IMR-90 (cell line): ENCODE measurements around the gene ZBTB46. TPM values are rescaled to one million over a fixed set of nuclear protein-coding genes. Genes with fewer than 3 reads are reported as not detected.

Experiments
- ATAC-seq: fragments of 200-7000 bp; cut with Tn5 transposase; 2 replicates; pipeline ENCODE4 v1.9.1; 2020; ENCODE audit warnings: low read depth, mild to moderate bottlenecking, moderate library complexity
- BruUV-seq: library from RNA; stranded (reverse); fragments of 400-500 nt; replicated peaks from 2 replicates; lab custom pipeline; 2021; lab: Mats Ljungman, UMichigan
- CTCF ChIA-PET: fragments of 300-600 bp; formaldehyde crosslinking; extraction: SDS; loops from one replicate; lab custom pipeline; 2021; ENCODE audit warnings: antibody characterized with exemption; lab: Yijun Ruan, JAX
- POLR2A ChIA-PET: fragments of 300-600 bp; sonication (Branson Sonifier 250); formaldehyde crosslinking; loops from one replicate; lab custom pipeline; 2022; ENCODE audit warnings: antibody characterized with exemption; ENCODE audit not compliant: unreplicated experiment; lab: Charles Lee
- DNase-seq: peaks from one replicate; pipeline ENCODE4 v3.0.0; 2013
- H2AFZ ChIP-seq: replicated peaks from 2 replicates; pipeline ENCODE3; 2013; ENCODE audit warnings: low read length, mild to moderate bottlenecking; ENCODE audit not compliant: poor library complexity
- H2AK5ac ChIP-seq: 2 replicates; pipeline ENCODE4 v1.6.1; 2013; ENCODE audit warnings: low read depth, low read length, inconsistent platforms
- H2AK9ac ChIP-seq: replicated peaks from 2 replicates; pipeline ENCODE3; 2013; ENCODE audit warnings: mild to moderate bottlenecking, low read depth, low read length, moderate library complexity; ENCODE audit not compliant: poor library complexity
- H2BK120ac ChIP-seq: 2 replicates; pipeline ENCODE4 v1.6.1; 2013; ENCODE audit warnings: low read depth, low read length, inconsistent platforms
- H2BK15ac ChIP-seq: 3 replicates; pipeline ENCODE4 v1.6.1; 2013; ENCODE audit warnings: low read depth, low read length, inconsistent platforms
- H2BK20ac ChIP-seq: 2 replicates; pipeline ENCODE4 v1.6.1; 2013; ENCODE audit warnings: low read depth, mild to moderate bottlenecking, inconsistent platforms, low read length, moderate library complexity
- H2BK5ac ChIP-seq: 2 replicates; pipeline ENCODE4 v1.6.1; 2013; ENCODE audit warnings: mild to moderate bottlenecking, low read depth, low read length, inconsistent platforms; ENCODE audit not compliant: poor library complexity, severe bottlenecking
- H3K14ac ChIP-seq: replicated peaks from 2 replicates; pipeline ENCODE4 v1.6.1; 2013; ENCODE audit warnings: low read depth, low read length, inconsistent platforms
- H3K18ac ChIP-seq: 2 replicates; pipeline ENCODE4 v1.6.1; 2013; ENCODE audit warnings: low read depth, low read length, control low read depth
- H3K23ac ChIP-seq: 2 replicates; pipeline ENCODE4 v1.6.1; 2013; ENCODE audit warnings: low read depth, low read length, inconsistent platforms
- H3K27ac ChIP-seq: 2 replicates; pipeline ENCODE4 v1.5.1; 2013; ENCODE audit warnings: mild to moderate bottlenecking, control low read depth, low read length; ENCODE audit not compliant: insufficient read depth
- H3K27me3 ChIP-seq: 2 replicates; pipeline ENCODE4 v1.6.1; 2013; ENCODE audit warnings: low read length; ENCODE audit not compliant: control insufficient read depth, insufficient read depth
- H3K36me3 ChIP-seq: 2 replicates; pipeline ENCODE4 v1.6.1; 2013; ENCODE audit warnings: low read length, mixed read lengths; ENCODE audit not compliant: control insufficient read depth, insufficient read depth
- H3K4ac ChIP-seq: 2 replicates; pipeline ENCODE4 v1.6.1; 2013; ENCODE audit warnings: low read depth, low read length, inconsistent platforms
- H3K4me1 ChIP-seq: 2 replicates; pipeline ENCODE4 v1.6.1; 2013; ENCODE audit warnings: low read length, mixed read lengths; ENCODE audit not compliant: control insufficient read depth, insufficient read depth
- H3K4me2 ChIP-seq: 2 replicates; pipeline ENCODE4 v1.6.1; 2013; ENCODE audit warnings: low read depth, mild to moderate bottlenecking, control low read depth, low read length, moderate library complexity
- H3K4me3 ChIP-seq: 2 replicates; pipeline ENCODE4 v1.5.1; 2013; ENCODE audit warnings: low read depth, mild to moderate bottlenecking, control low read depth, low read length, moderate library complexity; ENCODE audit not compliant: insufficient read depth
- H3K56ac ChIP-seq: 2 replicates; pipeline ENCODE4 v1.6.1; 2013; ENCODE audit warnings: low read length, inconsistent platforms; ENCODE audit not compliant: insufficient read depth; ENCODE audit errors: extremely low read depth
- H3K79me1 ChIP-seq, 2 experiments: 2 replicates each; pipeline ENCODE4 v1.6.1; 2013; ENCODE audit warnings: low read length in 2 of 2, inconsistent platforms in 1 of 2, low read depth in 1 of 2
- H3K9ac ChIP-seq: 2 replicates; pipeline ENCODE4 v1.6.1; 2013; ENCODE audit warnings: low read depth, low read length, control low read depth
- H3K9me1 ChIP-seq: 2 replicates; pipeline ENCODE4 v1.6.1; 2013; ENCODE audit warnings: low read length, inconsistent platforms; ENCODE audit not compliant: insufficient read depth
- H3K9me3 ChIP-seq: 2 replicates; pipeline ENCODE4 v1.6.1; 2013; ENCODE audit warnings: low read length; ENCODE audit not compliant: control insufficient read depth, insufficient read depth
- H4K20me1 ChIP-seq: 2 replicates; pipeline ENCODE4 v1.6.1; 2013; ENCODE audit warnings: low read length, inconsistent platforms; ENCODE audit not compliant: insufficient read depth
- H4K5ac ChIP-seq: 2 replicates; pipeline ENCODE4 v1.6.1; 2013; ENCODE audit warnings: mild to moderate bottlenecking, low read depth, low read length, control low read depth
- H4K8ac ChIP-seq, 2 experiments: 2 replicates each; pipeline ENCODE4 v1.6.1; 2013; ENCODE audit warnings: low read depth in 2 of 2, low read length in 2 of 2, control low read depth in 1 of 2, inconsistent platforms in 1 of 2
- H4K91ac ChIP-seq: 2 replicates; pipeline ENCODE4 v1.6.1; 2013; ENCODE audit warnings: low read depth, low read length, inconsistent platforms; ENCODE audit not compliant: insufficient read depth
- BHLHE40 ChIP-seq: fragments of 150-350 bp; IDR thresholded peaks from 2 replicates; pipeline ENCODE4 v1.6.1; 2016; ENCODE audit warnings: mild to moderate bottlenecking, low read depth, low read length
- CHD1 ChIP-seq: IDR thresholded peaks from 2 replicates; pipeline ENCODE4 v1.6.1; 2012; ENCODE audit warnings: low read depth, low read length, improper control_type of control experiment
- MAFK ChIP-seq: IDR thresholded peaks from 2 replicates; pipeline ENCODE4 v1.6.1; 2012; ENCODE audit warnings: low read depth, low read length, improper control_type of control experiment
- MAZ ChIP-seq: IDR thresholded peaks from 2 replicates; pipeline ENCODE4 v1.6.1; 2012; ENCODE audit warnings: low read depth, mild to moderate bottlenecking, low read length, improper control_type of control experiment, moderate library complexity, borderline replicate concordance
- MXI1 ChIP-seq: IDR thresholded peaks from 2 replicates; pipeline ENCODE4 v1.6.1; 2012; ENCODE audit warnings: low read depth, mild to moderate bottlenecking, low read length, moderate library complexity, borderline replicate concordance
- RAD21 ChIP-seq: IDR thresholded peaks from 2 replicates; pipeline ENCODE4 v1.6.1; 2012; ENCODE audit warnings: low read length, improper control_type of control experiment
- RFX5 ChIP-seq: IDR thresholded peaks from 2 replicates; pipeline ENCODE4 v1.8.0; 2012; ENCODE audit warnings: low read depth, mild to moderate bottlenecking, low read length, moderate library complexity
- SMC3 ChIP-seq: fragments of 150-350 bp; IDR thresholded peaks from 2 replicates; pipeline ENCODE4 v1.6.1; 2016; ENCODE audit warnings: low read depth, mild to moderate bottlenecking, antibody characterized with exemption, low read length, moderate library complexity
- WGBS, 2 experiments: methylation state at CpG; one replicate each; pipeline versions ENCODE4 v1.1.5 to v1.1.7; 2013; ENCODE audit warnings: missing lambda C conversion rate in 2 of 2; ENCODE audit not compliant: insufficient read length in 1 of 2; ENCODE audit errors: extremely low coverage in 2 of 2; 5-methylcytosine and 5-hydroxymethylcytosine counted together
- dilution Hi-C: fragments of 300-500 bp; cut with HindIII; formaldehyde crosslinking; loops from one replicate; pipeline ENCODE4 v1.14.3; 2018; ENCODE audit warnings: low sequenced_read_pairs; ENCODE audit not compliant: unreplicated experiment
- in situ Hi-C: fragments of 300-500 bp; cut with MboI; formaldehyde crosslinking; loops from 3 replicates; pipeline ENCODE4 v1.14.3; 2019; ENCODE audit warnings: low sequenced_read_pairs, inconsistent platforms, mixed read lengths
- intact Hi-C: fragments of 100-400 bp; cut with micrococcal nuclease; formaldehyde crosslinking; loops from 2 replicates; pipeline ENCODE4 v1.10.0; 2022
- polyA plus RNA-seq, 3 experiments: library from polyadenylated mRNA; depleted of rRNA; stranded (reverse); fragments of >200 nt; gene quantifications; 2 replicates each; pipeline ENCODE4 v1.2.3, GENCODE V29; 2012; ENCODE audit warnings: low replicate concordance in 1 of 3
- total RNA-seq: library from RNA; depleted of rRNA; stranded (reverse); fragments of >200 nt; gene quantifications from 2 replicates; pipeline ENCODE4 v1.2.3, GENCODE V29; 2012
- TF ChIP-seq, protein P1 (sequence below): fragments of 150-350 bp; IDR thresholded peaks from 2 replicates; pipeline ENCODE4 v1.6.1; 2016; ENCODE audit warnings: low read depth, mild to moderate bottlenecking, low read length, moderate library complexity, borderline replicate concordance

The ZBTB46 gene
- total and polyA plus RNA-seq, 2 of the 4 experiments (the other 2 are of a cell fraction) = 4.2 to 14.9 TPM

GRCh38 chr20:63861981-63862901, 31.2 kb upstream of the ZBTB46 start:
- no peak for DNase-seq
- no peak overlapping the region for H2AK5ac ChIP-seq
- no peak overlapping the region for H2BK5ac ChIP-seq
- no peak overlapping the region for H3K4me3 ChIP-seq
- no peak overlapping the region for H2BK15ac ChIP-seq
- H4K5ac ChIP-seq = no peak overlapping the region
- H3K14ac ChIP-seq = no peak overlapping the region
- no peaks in the 10 kb centered on the region; the same call in 1 of the 2 replicates for H4K20me1 ChIP-seq
- no peak overlapping the region for H4K91ac ChIP-seq
- ChIA-PET POLR2A (no interaction called here), CTCF (no interaction called here)
- no TSS peak for BruUV-seq
- peak overlapping the region; percentile 33 for H2AFZ ChIP-seq
- TF ChIP-seq MAFK (no peak), CHD1 (no peak), BHLHE40 (no peak), MXI1 (no peak), MAZ (no peak), SMC3 (no peak), RFX5 (no peak), RAD21 (no peak)
- TF ChIP-seq, protein P1, sequence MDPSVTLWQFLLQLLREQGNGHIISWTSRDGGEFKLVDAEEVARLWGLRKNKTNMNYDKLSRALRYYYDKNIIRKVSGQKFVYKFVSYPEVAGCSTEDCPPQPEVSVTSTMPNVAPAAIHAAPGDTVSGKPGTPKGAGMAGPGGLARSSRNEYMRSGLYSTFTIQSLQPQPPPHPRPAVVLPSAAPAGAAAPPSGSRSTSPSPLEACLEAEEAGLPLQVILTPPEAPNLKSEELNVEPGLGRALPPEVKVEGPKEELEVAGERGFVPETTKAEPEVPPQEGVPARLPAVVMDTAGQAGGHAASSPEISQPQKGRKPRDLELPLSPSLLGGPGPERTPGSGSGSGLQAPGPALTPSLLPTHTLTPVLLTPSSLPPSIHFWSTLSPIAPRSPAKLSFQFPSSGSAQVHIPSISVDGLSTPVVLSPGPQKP = no peak
- H2BK120ac ChIP-seq = no peak overlapping the region
- WGBS, 2 experiments = 99% methylated on average over 57 of the region's 95 CpGs; no CpG with 5 or more reads in 1 of the 2 experiments
- peaks cover 20% of the 10 kb centered on the region for H3K4me1 ChIP-seq
- no peak overlapping the region for H2AK9ac ChIP-seq
- no peak overlapping the region for H3K23ac ChIP-seq
- H3K36me3 ChIP-seq = peaks cover 10% of the 10 kb centered on the region; the same call in 1 of the 2 replicates
- H3K9ac ChIP-seq = no peak overlapping the region
- H3K4ac ChIP-seq = no peak overlapping the region
- H3K27ac ChIP-seq = no peak overlapping the region
- H3K56ac ChIP-seq = no peak overlapping the region
- intact Hi-C loops = no loop called here
- H3K79me1 ChIP-seq = peaks cover 11 to 36% of the 10 kb centered on the region in 2 experiments
- no peak for ATAC-seq
- H3K18ac ChIP-seq = no peak overlapping the region
- H3K9me1 ChIP-seq = no peaks in the 10 kb centered on the region; the same call in 1 of the 2 replicates
- dilution Hi-C loops = no loop called here
- H3K4me2 ChIP-seq = no peak overlapping the region
- no peaks in the 10 kb centered on the region for H3K27me3 ChIP-seq
- H2BK20ac ChIP-seq = no peak overlapping the region
- in situ Hi-C loops = loop anchor here (10.0 kb wide), 2 partner anchors 157 to 327 kb away; partner anchors contain the start of genes ARFRP1, PTK6 and ZGPAT
- H3K9me3 ChIP-seq = no peaks in the 10 kb centered on the region
- no peak overlapping the region for H4K8ac ChIP-seq
